Globus pallidus (tissue), 1 donor: ENCODE data around the gene CPT1C.

Experiments used
- DNase-seq: peaks from one replicate; pipeline ENCODE4 v3.0.0-alpha.2; 2015; ENCODE audit warnings: low spot score

The CPT1C gene

DNA sequence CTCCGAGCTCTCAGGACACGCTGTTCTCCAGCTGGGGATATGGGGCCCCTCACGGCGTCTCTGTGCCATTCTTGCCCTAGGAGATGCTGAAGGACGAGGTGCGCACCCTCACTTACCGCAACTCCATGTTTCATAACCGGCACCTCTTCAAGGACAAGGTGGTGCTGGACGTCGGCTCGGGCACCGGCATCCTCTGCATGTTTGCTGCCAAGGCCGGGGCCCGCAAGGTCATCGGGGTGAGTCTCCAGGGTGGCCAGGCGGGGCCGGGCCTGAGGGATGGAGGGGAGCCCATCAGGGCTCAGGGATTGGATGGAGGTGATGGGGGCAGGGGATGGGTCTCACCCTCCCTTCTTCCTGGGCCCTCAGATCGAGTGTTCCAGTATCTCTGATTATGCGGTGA is 9.1 kb upstream of the CPT1C start:
- no peak for DNase-seq

GRCh38 chr19:49682274-49682673 is 8.6 kb upstream of the CPT1C start:
- DNase-seq = no peak

DNA sequence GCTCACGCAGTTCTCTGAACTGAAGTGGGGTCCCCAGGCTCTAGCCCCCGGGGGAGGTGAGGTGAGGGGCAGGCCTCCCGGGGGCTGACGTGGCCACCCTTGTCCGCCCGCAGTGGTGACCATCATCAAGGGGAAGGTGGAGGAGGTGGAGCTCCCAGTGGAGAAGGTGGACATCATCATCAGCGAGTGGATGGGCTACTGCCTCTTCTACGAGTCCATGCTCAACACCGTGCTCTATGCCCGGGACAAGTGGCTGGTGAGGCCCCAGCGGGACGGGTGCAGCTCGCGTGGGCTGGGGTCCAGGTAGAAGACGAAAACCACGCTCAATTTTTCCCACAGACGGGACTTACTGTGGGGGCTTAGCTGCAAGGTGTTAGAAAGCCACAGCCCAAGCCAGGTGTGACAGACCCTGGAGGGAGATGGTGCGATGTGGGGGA is 7.1 kb upstream of the CPT1C start:
- no peak for DNase-seq

GRCh38 chr19:49684251-49684982 is 6.5 kb upstream of the CPT1C start:
- DNase-seq = no peak

DNA sequence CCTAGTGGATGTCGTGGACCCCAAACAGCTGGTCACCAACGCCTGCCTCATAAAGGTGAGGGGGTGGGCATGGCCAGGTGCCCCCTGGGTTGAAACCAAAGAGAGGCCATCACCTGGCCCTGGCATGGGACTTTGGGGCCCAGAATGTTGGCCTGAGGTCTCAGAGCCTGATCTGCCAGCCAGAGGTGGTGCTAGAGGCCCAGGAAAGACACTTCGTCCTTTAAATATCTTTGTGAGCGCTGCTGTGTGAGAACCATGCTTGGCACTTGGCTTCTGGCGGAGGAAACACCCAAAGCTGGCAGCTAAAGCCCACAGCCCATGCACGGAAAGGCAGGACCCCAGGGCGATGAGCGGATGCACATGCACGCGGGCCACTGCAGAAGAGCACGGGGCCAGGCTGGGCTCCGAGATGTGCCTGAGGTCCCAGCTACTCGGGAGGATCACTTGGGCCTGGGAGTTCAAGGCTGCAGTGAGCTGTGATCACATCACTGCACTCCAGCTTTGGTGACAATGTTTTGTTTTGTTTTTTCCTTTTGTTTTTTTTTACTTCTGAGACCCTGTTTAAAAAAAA is 5.8 kb upstream of the CPT1C start:
- no peak for DNase-seq

- no peak for DNase-seq
These were observed 5.0 kb upstream of the CPT1C start for GRCh38 chr19:49685845-49686332.

DNA sequence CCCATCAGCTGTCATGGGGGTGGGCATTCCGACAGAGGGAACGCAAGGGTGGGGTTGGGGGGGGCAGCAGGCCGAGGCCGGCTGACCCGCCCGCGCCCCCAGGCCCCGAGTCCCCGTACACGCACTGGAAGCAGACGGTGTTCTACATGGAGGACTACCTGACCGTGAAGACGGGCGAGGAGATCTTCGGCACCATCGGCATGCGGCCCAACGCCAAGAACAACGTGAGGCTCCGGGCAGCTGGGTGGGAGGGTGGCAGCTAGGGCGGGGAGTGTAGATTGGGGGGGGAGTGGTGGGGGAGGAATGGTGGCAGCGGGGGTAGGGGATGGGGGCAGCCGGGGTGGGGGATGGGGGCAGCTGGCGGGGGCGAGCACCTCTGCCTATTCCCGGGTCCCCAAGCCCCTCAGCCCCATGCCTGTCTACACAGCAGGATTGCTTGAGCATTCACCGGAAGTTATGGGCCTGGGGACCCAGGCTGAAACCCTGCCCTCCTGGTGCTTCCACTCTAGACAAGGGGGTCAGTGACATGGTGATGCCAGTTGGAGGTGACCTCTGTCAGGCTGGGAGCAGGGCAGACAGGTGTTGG is 4.3 kb upstream of the CPT1C start:
- no peak for DNase-seq

GRCh38 chr19:49687150-49687549 is 3.8 kb upstream of the CPT1C start:
- DNase-seq = no peak

GRCh38 chr19:49687566-49688316 is 3.2 kb upstream of the CPT1C start:
- DNase-seq = no peak

DNA sequence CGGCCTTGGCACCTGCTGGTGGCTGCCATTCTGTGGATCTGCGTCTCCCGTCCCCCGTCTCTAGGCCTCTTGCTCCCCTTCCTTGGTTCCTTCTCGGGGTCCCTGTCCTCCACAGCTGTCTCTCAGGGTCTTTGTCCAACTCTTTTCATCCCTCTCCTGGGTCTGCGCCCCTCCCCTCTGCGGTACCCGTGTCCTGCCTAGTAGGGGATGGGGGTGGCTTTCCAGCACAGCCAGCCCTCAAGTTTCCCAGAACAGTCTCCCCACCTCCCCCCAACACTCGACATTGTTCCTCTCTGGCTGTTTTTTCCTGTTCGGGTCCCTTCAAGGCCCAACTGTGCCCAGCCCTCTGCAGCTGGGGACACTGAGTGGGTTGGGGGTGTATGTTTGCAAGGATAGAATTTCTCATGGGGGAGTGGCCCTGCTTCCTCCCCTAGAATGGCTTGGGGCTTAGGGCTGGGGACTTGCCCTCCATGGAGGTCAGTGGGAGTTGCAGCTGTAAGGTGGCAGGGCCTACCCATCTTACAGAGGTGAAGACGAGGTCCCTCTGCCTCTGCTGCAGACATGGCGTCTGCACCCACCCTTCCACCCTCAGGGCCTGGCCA is 2.3 kb upstream of the CPT1C start:
- no peak for DNase-seq

DNA sequence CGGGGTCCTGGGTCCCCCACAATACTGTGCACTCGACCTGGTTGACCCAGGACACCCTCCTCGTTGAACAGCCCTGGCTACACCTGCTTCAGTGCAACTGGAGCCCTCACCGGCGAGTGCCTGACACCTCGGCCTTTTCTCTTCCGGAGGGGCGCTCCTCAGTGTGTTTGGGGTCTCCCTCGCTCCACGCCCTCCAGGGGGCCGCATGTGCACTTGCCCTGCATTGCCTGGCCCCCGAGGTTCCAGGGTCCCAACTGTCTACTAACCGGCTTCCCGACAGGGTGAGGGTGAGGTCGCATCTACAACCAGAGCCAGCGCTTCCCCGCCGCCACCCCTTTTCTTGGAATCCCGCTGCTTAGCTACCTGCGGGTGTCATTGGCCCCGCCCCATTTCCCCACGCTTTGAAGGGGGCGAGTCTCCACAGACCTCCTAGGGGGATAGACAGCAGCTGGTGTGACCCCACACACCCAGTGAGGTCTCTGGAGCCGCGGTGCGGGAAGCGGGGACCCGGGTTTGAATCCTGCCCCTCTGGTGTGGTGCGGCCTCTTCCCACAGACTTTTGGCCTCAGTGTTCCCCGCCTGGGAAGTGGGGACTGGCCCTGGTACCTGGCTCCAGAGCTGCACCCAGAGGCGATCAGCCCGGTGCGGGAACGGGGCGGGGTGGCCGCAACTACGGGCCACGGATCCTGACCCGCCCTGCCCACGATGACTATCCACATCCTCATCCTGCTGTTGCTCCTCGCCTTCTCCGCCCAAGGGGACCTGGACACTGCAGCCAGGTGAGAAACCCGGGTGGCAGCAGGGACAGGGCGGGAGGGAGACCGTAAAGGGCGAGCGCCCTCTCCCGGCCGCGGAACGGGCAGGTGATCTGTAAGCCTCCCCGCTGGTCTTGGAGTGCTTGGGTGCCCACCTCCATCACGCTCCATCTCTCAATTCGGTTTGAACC is 1.5 kb upstream of the CPT1C start, which contains the start of gene ADM5:
Gene ADM5, plus strand, starts transcription at position 462 of the 946 bp plus-strand sequence. Its CDS starts 244 bp downstream, at position 706.
- no peak for DNase-seq

DNA sequence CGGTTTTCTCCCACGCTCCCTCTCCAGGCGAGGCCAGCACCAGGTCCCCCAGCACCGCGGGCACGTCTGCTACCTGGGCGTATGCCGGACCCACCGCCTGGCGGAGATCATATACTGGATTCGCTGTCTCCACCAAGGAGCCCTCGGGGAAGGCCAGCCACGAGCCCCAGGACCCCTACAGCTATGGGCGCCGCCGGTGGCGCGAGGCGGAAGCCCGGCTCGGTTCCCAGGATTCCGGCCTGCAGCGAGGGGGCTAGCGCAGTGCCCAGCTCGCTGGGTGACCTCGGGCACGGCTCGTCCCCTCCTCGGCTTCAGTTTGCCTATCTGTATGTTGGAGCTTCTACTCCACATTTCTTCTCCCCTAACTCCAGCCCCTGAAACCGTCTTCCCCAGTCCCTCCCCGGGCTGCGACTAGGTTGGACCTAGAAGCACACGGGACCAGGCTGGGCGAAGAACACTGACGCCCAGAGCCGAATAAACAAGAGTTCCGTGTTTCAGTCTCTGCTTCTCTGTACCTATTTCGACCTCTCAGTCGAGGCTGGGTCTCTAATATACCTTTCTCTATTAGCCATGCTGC is 749 bp upstream of the CPT1C start:
- DNase-seq = no peak

GRCh38 chr19:49691243-49692146 is 579 bp downstream of the CPT1C start:
- DNase-seq = peak; percentile 78

- no peak for DNase-seq
These were observed 1.2 kb downstream of the CPT1C start for GRCh38 chr19:49692147-49692506.

- DNase-seq = no peak
These were observed 5.2 kb downstream of the CPT1C start for GRCh38 chr19:49696115-49696514.

DNA sequence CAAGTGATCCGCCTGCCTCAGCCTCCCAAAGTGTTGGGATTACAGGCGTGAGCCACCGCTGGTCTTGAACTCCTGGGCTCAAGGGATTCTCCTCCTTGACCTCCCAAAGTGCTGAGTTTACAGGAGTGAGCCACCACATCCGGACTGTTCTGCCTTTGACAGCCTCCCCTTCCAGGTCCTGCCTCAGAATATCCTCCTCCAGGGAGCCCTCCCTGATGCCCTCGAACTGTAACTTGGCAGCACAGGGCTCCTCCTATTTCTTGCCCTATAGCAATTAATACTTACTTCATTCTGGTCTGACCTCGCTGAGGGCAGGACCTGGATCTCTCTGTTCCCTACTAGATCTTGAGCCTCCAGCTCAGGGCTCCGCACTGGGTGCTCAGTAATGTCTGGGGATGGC is 5.9 kb downstream of the CPT1C start:
- no peak for DNase-seq

DNA sequence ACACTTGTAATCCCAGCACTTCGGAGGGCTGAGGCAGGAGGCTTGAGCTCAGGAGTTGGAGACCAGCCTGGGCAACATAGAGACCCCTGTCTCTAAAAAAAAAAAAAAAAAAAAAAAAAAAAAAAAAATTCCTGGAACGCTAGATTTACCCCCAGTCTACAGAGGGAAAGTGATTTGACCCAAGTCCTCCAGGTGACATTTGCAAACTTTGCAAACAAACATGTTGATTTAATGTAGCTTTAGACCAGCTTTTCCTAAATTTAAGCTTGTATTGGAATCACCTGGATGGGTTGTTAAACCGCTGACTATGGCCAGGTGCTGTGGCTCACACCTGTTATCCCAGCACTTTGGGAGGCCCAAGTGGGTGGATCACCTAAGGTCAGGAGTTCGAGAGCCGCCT is 8.4 kb downstream of the CPT1C start:
- DNase-seq = no peak

DNA sequence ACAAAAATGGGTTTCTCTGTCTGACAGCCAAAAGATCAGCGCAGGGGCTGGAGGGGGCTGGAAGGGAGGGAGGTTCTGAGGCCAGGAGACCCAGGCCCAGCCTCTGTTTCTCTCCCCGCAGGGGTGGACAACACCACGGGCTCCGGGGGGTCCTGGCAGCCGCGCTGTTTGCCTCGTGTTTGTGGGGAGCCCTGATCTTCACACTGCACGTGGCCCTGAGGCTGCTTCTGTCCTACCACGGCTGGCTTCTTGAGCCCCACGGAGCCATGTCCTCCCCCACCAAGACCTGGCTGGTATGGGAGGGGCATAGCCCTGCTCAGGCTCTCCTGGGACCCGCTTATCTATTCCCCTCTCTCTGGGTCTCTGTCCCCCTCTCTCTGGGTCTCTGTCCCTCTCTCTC is 9.6 kb downstream of the CPT1C start:
- DNase-seq = no peak

GRCh38 chr19:49701271-49701786 is 10.4 kb downstream of the CPT1C start:
- no peak for DNase-seq
